ENCODE results near the gene DSC2.
A peak's percentile ranks its signal among the peaks of the same experiment; 100 is the strongest.
"Not testable (repeated sequence)": the region's sequence is repeated elsewhere in the genome, so short reads cannot be mapped to it uniquely, and the experiment has no call there.

The DSC2 gene

GRCh38 chr18:31102025-31102684 lies at the start of gene DSC2:
DSC2 (minus strand) TSS chr18:31102421; CDS start chr18:31101971, 450 bp downstream.
- no peak for DNase-seq

GRCh38 chr18:31149351-31149750 lies 47.1 kb upstream of the DSC2 start:
- DNase-seq = no peak

DNA sequence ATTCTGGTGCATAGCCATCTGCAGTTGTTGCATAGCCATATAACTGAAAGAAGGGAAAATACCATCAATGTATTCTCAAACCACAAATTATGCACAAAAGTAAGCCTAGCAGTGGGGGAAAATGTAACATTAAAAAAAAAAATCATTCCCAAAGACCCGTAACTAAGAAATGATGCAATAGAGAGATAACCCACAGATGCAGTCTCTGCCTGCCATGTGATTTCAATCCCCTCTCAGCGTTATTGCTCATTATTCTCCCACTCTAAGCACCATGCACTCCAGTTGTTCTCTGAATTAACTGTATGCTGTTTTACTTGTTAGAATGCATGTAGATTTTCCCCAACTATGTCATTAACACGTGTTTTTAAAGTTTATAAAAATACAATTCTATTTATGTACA lies 46.4 kb upstream of the DSC2 start:
- DNase-seq = no peak

DNA sequence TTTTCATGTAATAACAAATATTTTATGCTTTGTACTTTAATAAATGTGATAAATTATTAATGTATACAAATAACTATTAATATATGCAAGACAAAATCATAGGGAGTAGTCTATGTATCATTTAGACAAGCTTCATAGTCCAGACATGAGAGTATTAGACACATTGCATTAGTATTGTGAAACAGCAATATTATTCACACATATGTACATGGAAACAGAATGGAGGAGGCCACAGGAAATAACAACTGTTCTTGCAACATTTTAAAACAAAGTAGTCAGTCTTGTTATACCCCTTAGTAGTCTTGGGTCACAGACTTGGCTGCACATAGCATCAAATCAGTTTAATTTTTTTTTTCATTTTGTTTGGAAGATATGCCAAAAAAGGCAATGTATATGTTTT lies 44.6 kb upstream of the DSC2 start:
- DNase-seq = no peak

GRCh38 chr18:31143025-31143424 lies 40.8 kb upstream of the DSC2 start:
- no peak for DNase-seq

DNA sequence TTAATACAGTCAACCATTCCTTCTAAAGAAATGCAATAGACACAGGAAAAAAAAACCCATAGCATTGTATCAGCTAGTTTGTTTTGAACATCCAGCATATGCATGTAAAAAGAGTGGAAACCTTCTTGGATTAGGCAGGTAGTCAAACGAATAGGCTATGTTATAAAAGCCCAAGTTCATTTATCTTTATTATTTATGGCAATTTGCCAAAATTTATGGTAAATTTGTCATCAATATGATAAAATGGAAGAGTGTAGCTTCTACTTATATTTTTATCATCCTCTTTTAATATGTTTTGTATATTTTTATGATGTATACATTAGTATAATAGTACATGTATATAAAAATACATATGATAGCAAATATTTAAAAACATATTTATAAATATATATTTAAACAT lies 36.5 kb upstream of the DSC2 start:
- no peak for DNase-seq

DNA sequence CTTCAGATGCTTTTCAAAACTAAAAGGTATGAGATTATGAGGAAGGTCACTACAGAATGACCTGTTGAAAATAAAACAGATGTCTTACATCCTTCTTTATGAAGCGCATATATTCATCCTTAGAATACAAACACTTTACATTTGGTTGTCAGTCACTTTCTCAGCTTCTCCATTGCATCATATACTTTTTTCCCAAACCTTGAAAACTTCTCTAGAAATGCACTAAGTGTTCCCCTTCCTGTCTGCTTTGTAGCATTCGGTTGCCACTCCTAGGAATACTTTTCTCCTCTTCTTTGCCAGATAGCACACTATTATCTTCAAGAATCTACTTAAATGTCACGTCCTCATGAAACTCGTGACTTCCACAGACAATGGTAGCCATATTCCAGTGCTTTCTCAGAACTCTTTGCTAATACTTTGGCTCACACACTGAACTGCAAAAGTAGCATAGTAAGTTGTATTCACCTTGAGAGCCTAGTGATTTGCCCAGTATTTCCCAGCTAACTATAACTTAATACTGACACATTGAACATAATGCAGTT lies 32.8 kb upstream of the DSC2 start:
- DNase-seq = no peak

GRCh38 chr18:31129398-31130115 lies 27.3 kb upstream of the DSC2 start:
- DNase-seq = no peak

DNA sequence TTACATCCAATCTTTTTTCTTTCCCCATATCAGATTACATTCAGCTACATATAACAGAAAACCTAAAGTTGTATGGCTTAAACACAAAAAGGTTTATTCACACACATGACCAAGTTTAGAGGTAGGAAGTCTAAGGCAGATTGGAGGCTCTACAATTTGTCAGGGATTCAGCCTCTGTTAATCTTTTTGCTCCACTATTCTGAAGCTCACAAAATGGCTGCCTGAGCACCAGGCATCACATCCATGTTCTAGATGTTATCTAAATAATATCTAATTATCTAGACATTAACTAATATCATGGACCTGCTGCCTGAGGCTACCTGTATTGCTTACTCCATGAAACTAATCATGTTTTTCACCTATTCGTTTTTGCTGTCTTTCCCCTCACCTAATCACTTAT lies 23.7 kb upstream of the DSC2 start:
- no peak for DNase-seq

GRCh38 chr18:31123125-31123524 lies 20.9 kb upstream of the DSC2 start:
- not testable (repeated sequence) for DNase-seq

DNA sequence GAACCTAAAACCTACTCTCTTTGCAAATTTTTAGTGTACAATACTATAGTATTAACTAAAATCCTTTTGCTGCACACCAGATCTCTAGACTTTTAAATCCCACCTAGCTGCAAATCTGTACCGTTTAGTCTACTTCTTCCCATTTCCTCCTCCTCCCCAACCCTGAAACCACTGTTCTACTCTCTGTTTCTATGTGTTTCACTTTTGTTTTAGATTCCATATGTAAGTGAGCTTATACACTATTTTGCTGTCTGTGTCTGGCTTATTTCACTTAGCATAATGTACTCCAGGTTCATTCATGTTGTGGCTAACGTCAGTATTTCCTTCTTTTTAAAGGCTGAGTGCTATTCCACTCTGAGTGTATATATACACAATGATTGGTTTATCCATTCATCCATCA lies 18.4 kb upstream of the DSC2 start:
- no peak for DNase-seq

DNA sequence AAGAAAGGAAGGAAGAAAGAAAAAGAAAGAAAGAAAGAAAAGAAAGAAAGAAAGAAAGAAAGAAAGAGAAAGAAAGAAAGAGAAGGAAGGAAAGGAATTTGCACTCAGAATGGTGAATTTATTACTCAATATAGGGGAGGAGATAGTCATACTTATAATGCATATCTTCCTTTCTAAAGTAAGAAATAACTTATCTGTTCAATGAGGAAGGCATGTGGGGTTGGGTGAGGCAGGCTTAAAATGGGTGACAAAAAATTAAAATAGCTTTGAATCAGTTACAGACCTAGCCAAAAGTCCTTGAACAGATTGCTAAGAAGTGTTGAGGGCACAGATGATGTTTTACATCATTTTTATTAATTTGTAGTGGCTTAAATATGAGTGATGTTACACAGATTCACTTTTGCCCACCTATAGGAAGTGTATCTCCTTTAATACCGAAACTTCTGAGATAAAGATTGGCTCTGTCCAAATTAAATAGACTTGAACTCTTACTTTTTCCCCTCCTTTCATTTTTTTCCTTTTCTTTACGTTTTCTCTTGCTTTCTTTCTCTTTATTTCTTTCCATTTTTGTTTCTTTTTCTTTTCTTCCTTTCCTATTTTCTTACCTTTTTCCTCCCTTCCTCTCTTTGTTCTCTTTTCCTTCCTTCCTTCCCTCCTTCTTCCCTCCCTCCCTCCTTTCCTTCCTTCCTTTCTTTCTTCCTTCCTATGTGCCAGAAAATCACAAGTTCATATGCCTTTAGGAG lies 14.8 kb upstream of the DSC2 start:
- no peak for DNase-seq

- DNase-seq = no peak
Measured at GRCh38 chr18:31112804-31113203, 10.6 kb upstream of the DSC2 start.

DNA sequence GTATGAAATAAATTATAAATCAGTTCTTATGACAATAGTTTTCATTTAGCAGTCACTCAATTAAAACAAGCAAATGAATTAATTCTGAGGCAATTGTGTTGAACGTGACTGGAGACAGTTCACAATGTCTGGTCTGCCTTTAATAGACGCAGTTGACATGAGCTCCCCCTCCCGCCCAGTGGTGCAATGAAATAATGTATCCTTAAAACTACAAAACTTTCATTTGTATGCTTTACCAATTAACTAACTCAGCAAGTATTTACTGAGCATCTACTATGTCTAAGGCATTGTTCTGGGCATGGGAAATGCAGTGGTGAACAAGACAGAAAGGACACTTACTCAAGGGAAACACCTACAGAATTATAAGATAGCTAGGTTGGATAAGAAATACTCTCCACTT lies 3.5 kb upstream of the DSC2 start:
- no peak for DNase-seq

- DNase-seq = no peak
Measured at GRCh38 chr18:31104444-31104843, 2.2 kb upstream of the DSC2 start.

DNA sequence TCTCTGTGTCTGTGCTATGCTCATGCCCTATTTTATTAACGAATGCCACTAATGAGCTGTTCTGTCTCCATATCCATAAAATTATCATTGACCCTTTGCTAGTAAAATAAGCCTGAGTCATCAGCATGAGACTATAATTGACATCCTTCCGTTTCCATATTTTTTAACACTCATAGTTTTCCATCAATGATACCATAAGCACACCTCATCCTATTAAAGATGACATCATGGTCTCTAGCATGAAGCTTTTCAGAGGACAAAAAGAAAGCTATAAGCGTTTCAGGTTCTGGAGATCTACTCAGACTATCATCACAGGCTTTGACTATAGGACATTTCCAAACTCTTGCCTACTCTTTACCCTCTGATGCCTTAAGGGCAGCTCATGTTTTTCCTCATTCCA lies 1.2 kb upstream of the DSC2 start:
- DNase-seq = no peak

- DNase-seq = no peak
Measured at GRCh38 chr18:31102941-31103340, 720 bp upstream of the DSC2 start.

DNA sequence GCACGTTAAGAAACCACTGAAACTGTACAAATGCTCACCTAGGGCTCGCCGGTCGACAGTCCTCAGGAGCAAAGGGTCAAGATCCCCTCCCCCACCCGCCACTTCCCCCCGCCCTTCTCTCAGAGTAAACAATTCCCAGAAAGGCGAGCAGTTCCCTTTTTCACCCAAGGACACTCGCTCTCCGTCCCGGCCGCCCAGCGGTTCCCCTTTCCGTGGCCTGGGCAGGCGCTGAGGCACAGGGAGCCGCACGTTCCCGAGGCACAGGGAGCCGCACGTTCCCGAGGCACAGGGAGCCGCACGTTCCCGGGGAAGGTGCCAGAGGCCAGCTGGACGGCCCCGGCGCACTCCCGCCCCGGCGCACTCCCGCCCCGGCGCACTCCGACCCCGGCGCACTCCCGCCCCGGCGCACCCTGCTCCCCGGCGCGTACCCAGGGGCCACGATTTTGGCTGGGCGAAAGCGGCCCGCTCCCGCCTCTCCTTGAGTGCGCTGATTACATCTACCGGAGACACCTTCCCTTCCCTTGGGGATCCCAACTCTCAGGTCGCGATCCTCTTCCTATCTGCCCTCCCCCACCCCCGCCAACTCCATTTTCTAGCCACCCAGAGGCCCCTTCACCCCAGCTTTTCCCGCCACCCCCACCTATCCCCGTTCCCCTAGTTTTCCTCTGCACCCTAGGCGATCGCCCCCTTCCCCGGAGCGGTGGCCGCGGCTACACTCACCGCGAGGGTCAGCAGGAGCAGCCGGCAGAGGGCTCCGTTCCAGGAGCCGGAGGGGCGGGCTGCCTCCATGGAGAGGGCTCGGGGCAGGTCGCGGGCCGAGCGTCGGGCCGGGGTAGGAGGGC lies 817 bp downstream of the DSC2 start:
- DNase-seq = peak in 1 of 2 donors; percentile 34

DNA sequence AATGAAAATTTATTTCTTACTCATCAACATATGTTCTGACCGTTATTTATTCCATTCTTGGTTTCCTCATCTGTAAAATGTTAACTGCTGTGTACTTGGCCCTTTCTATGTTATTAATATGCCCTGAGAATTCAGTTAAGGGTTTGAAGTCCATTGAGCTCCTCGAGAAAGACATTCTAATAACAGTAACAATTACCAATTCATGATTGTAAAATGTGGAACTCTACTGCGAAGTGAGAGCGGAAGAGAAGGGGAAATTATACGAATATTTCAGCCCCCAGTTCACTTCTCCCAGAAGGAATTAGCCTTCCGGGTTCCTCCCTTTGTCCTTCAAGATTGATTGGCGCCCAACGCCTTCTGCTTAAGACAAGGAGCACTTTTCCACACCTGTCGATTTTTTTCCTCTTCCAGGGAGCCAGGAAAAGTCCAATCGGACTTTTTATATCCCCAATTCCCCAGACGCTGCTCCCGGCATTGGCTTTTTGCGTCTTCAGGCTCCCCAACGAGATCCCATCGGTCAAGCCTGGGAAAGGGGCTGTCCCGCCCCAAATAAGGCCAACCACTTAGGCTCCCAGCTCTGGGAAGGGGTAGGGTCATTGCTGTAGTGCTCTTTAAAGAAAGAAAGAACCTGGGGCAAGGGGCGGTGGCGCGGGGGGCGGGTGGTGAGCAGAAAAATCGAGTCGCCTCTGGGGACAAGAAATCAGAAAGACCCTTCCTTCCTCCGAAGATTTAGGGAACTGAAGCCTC lies 1.6 kb downstream of the DSC2 start:
- DNase-seq = no peak

GRCh38 chr18:31099450-31100230 lies 2.6 kb downstream of the DSC2 start:
- DNase-seq = no peak

DNA sequence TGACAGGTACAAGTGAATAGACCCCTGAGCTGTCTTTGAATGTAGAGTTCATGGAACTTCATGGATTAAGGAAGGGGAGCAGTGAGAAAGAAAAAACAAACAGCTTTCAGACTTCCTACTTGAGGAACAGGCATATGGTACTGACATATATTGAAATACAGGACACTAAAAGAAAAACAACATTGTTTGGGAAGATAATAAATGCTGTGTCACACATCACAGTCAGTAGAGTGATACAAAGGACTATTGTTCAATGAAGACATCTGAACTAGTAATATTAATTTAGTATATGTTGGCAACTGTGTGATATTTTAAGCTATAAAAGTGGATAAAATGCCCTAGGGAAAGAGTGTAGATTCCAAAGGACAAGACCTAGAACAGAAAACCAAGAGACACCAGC lies 3.3 kb downstream of the DSC2 start:
- no peak for DNase-seq
